Nucleus accumbens (tissue), 56 donors: ENCODE measurements around the gene CYP2E1.
"Not testable (repeated sequence)": the region's sequence is repeated elsewhere in the genome, so short reads cannot be mapped to it uniquely, and the experiment has no call there.

Source experiments
- DNase-seq, 56 donors: peaks; one replicate each; lab custom pipeline; 2025; lab: John Stamatoyannopoulos, UW

The CYP2E1 gene

DNA sequence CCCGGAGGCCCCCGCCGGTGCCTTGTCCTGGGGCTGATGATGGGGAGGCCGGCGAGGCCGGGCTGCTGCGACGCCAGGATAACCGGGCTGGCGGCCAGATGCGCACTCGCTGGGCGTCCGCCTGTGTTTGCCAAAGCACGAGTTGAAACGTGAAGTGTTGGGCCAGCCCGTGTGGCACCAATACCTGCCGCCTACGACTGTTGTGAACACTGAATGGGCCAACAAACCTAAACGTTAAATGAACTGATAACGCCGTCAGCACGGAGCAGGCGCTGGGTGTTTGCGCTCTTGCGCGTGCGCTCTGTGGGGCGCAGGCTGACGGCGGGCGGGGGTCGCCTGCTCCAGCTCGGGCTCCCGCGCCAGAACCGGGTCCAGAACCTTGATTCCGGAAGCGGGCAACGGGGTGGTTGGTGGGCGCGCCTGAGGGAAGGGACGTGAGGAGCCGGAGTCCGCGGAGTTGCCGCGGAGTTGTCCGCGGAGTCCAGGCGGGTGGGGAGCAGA is 658 bp downstream of the CYP2E1 start:
- peak in 9 of 56 donors; percentile 26 to 44 (median 32) for DNase-seq

- DNase-seq = peak in 1 of 56 donors; percentile 18
Measured at GRCh38 chr10:133528296-133528844, 1.2 kb downstream of the CYP2E1 start.

- peak in 2 of 56 donors; percentile 25 to 37 for DNase-seq
Measured at GRCh38 chr10:133528845-133529575, 1.8 kb downstream of the CYP2E1 start.

GRCh38 chr10:133529576-133529946 is 2.4 kb downstream of the CYP2E1 start:
- no peak for DNase-seq

- DNase-seq = no peak
Measured at GRCh38 chr10:133530506-133530905, 3.3 kb downstream of the CYP2E1 start.

GRCh38 chr10:133532871-133533270 is 5.7 kb downstream of the CYP2E1 start:
- peak in 1 of 56 donors; percentile 8 for DNase-seq

GRCh38 chr10:133534417-133534816 is 7.3 kb downstream of the CYP2E1 start:
- no peak for DNase-seq

DNA sequence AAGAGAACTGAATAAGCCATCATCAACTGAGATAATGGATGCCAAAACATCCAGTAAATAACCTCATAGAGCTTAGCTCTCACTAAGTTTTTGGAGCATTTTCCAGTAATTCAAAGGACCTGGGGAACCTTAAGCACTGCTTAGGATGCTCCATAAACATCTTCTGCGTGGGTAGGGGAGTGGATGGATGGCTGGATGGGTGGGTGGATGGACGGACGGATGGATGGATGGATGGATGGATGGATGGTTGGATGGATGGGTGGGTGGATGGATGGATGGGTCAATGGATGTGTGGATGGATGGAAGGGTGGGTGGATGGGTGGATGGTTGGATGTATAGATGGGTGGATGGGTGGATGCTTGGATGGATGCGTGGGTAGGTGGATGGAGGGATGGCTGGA is 9.0 kb downstream of the CYP2E1 start:
- no peak for DNase-seq

DNA sequence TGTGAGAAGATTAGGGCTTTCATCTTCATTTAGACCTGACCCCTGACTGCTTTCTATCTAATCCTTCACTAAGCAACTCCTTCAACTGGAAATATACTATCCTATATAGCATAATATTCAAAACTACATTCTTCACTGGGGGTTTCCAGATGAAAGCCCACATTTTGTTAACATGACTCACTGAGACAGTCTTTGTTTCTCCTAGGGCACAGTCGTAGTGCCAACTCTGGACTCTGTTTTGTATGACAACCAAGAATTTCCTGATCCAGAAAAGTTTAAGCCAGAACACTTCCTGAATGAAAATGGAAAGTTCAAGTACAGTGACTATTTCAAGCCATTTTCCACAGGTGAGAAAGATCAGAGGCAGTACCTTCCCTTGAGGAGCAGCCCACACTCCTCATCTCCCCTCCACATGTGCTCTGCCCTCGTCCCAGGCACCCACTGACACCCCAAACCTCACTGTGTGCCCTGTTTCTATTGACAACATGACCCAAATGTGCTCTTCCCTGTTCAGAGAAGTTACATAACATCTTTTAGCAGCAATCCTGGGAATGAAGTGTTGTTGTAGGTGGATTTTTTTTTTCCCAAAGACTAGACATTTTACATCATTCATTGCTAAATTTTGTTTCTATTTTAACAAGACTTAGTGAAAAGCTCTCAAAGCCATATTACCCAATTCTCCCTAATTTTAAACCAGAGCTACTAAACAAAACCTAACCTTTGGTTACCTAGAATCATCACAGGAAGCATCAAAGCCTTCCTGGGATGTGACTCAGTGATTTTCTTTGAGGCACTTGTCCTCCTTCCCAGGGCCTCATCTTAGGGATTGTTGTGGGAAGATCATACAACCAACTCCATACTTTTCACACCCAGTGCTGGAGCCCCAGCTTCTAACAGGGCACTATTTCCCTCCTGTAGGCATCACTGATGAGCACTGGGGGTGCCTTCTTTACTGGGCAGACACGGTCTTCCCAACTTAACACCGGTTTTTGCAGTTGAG is 10.7 kb downstream of the CYP2E1 start:
- DNase-seq = peak in 4 of 56 donors; percentile 21 to 46 (median 24)

DNA sequence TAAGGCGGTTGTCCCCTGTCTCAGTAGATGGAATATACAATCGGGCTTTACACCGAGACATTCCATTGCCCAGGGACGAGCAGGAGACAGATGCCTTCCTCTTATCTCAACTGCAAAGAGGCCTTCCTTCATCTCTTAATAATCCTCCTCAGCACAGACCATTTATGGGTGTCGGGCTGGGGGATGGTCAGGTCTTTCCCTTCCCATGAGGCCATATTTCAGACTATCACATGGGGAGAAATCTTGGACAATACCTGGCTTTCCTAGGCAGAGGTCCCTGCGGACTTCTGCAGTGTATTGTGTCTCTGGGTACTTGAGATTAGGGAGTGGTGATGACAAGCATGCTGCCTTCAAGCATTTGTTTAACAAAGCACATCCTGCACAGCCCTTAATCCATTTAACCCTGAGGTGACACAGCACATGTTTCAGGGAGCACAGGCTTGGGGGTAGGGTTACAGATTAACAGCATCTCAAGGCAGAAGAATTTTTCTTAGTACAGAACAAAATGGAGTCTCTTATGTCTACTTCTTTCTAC is 14.3 kb downstream of the CYP2E1 start:
- not testable (repeated sequence) for DNase-seq

DNA sequence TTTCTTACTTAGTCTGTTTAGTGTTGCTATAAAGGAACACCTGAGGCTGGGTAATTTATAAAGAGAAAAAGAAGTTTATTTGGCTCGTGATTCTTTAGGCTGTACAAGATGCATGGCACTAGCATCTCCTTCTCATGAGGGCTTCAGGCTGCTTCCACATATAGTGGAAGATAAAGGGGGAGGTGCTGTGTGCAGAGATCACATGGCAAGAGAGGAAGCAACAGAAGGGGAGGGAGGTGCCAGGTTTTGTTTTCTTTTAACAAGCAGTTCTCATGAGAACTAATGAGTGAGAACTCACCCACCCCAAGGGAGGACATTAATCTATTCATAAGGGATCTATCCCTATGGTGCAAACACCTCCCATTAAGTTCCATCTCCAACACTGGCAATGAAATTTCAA is 17.3 kb downstream of the CYP2E1 start:
- no peak for DNase-seq

DNA sequence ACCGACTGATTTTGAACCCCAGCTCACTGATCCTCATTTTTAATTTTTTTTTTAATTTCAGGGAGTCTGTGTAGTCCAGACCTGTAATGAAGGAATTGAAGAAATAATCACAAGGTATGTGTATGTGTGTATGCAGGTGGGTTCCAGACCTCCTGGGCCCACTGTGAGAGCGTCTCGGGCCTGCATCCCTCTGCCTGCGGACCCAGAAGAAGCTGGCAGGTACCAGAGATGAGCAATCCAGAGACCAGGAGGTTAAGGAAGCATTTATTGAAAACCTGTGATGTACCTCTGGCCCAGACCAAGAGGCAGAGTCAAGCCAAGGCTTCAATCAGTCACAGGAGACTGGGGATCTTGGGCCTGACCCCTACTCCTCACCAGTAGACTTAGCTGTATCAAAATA is 27.4 kb downstream of the CYP2E1 start:
- no peak for DNase-seq

- DNase-seq = no peak
Measured at GRCh38 chr10:133555521-133555920, 28.4 kb downstream of the CYP2E1 start.

GRCh38 chr10:133557381-133557780 is 30.2 kb downstream of the CYP2E1 start:
- no peak for DNase-seq

GRCh38 chr10:133559216-133559615 is 32.1 kb downstream of the CYP2E1 start:
- DNase-seq = no peak

GRCh38 chr10:133564816-133565215 is 37.7 kb downstream of the CYP2E1 start:
- DNase-seq = no peak

DNA sequence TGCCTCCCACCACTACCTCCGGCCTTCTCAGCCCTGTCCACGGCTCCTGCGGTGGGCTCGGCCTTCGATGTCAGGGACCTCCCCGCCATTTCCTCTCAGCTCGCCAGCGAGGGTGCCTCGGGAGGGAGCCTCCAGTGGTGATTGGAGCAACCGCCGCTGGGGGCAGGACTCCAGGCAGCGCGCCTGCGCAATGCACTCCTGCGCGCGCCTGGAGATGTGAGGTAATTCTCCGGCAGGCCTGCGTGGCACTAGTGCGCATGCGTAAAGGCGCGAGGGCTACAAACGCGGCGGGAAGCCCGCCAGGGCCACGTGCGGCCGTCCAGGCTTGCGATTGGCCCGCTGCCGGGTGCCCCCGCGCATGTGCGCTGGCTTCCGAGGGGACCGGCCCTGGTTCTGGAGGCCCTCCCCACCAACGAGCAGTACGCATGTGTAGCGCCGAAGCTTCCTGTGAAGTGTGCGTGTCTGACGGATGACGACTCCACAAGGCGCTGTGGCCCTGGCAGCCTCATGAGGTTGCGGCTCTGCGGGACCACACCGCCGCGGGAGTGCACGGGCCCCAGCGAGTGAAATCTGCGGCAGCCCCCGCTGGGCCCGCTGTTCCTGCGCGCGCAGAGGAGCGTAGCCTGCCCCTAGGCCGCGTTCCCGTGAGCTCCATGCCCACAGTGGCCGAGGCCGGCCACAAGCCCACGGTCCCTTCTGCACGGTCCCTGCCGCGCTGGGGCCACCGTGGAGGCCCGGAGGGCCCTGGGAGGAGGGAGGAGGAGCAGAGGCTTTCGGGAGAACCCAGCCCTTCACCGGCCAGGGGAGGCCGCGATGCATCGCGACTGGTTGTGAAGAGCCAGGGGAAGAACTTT is 38.5 kb downstream of the CYP2E1 start, which contains the start of gene SYCE1:
SYCE1 (minus strand) TSS at position 143 of the 854 bp plus-strand sequence; CDS start at position 89, 54 bp downstream.
- DNase-seq = peak in 2 of 56 donors; percentile 8 to 22

DNA sequence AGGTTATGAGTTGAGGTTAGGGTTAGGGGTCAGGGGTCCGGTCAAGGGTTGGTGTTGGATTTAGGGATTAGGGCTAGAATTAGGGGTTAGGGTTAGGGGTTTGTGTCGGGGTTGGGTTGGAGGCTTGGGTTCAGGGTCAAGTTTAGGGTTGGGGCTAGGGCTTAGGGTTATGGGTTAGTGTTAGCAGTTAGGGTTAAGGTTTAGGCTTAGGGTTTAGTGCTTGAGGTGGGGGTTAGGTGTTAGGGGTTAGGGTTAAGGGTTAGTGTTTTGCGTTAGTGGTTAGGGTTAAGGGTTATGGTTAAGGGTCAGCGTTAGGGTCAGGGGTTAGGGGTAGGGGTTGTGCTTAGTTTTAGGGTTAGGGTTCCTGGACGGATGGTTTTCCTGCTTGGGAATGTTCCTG is 40.0 kb downstream of the CYP2E1 start:
- no peak for DNase-seq

- no peak for DNase-seq
Measured at GRCh38 chr10:133567609-133568286, 40.6 kb downstream of the CYP2E1 start.
